Measurements from ENCODE around the gene VHLL.
A peak's percentile ranks its signal among the peaks of the same experiment; 100 is the strongest.
"Not testable (repeated sequence)": the region's sequence is repeated elsewhere in the genome, so short reads cannot be mapped to it uniquely, and the experiment has no call there.

VHLL gene

GRCh38 chr1:156298852-156299357 lies at the start of gene VHLL:
Gene VHLL (minus strand): TSS chr1:156299307. CDS start chr1:156299189, 118 bp downstream.
- FAIRE-seq: no peak

- FAIRE-seq: no peak
These were observed 48.2 kb upstream of the VHLL start for GRCh38 chr1:156347331-156347730.

GRCh38 chr1:156346636-156347035 lies 47.5 kb upstream of the VHLL start:
- no peak for FAIRE-seq

GRCh38 chr1:156346035-156346434 lies 46.9 kb upstream of the VHLL start:
- not testable (repeated sequence) for FAIRE-seq

GRCh38 chr1:156344409-156344808 lies 45.3 kb upstream of the VHLL start:
- FAIRE-seq: no peak

GRCh38 chr1:156342166-156342955 lies 43.3 kb upstream of the VHLL start:
- FAIRE-seq: no peak

- peak; percentile 97 for FAIRE-seq
These were observed 39.3 kb upstream of the VHLL start, which contains the start of the genes CCT3 and TSACC for GRCh38 chr1:156338180-156338976. Gene CCT3 (minus strand): TSS chr1:156338292. CDS start chr1:156338184, 108 bp downstream. Gene TSACC (plus strand): TSS chr1:156338526. CDS start chr1:156339758, 1,232 bp downstream.

GRCh38 chr1:156337888-156338179 lies 38.7 kb upstream of the VHLL start:
- no peak for FAIRE-seq

GRCh38 chr1:156337052-156337887 lies 38.2 kb upstream of the VHLL start:
- FAIRE-seq: no peak

- FAIRE-seq: no peak
These were observed 37.1 kb upstream of the VHLL start for GRCh38 chr1:156336242-156336641.

GRCh38 chr1:156323179-156323578 lies 24.1 kb upstream of the VHLL start:
- not testable (repeated sequence) for FAIRE-seq

GRCh38 chr1:156320560-156320959 lies 21.5 kb upstream of the VHLL start:
- FAIRE-seq: no peak

- peak; percentile 76 for FAIRE-seq
These were observed 20.6 kb upstream of the VHLL start for GRCh38 chr1:156319664-156320063.

GRCh38 chr1:156316909-156317308 lies 17.8 kb upstream of the VHLL start:
- FAIRE-seq: no peak

- FAIRE-seq: no peak
These were observed 11.9 kb upstream of the VHLL start for GRCh38 chr1:156310962-156311361.

- no peak for FAIRE-seq
These were observed 9.0 kb upstream of the VHLL start for GRCh38 chr1:156308078-156308477.

- no peak for FAIRE-seq
These were observed 6.1 kb upstream of the VHLL start for GRCh38 chr1:156305215-156305614.

- FAIRE-seq: no peak
These were observed 4.1 kb upstream of the VHLL start for GRCh38 chr1:156303241-156303640.

- FAIRE-seq: no peak
These were observed 3.6 kb downstream of the VHLL start, which contains the start of gene GLMP for GRCh38 chr1:156295391-156295947. Gene GLMP (minus strand): TSS chr1:156295679. CDS start chr1:156295645, 34 bp downstream.

- no peak for FAIRE-seq
These were observed 5.2 kb downstream of the VHLL start for GRCh38 chr1:156293895-156294294.

GRCh38 chr1:156293098-156293434 lies 6.0 kb downstream of the VHLL start:
- no peak for FAIRE-seq

GRCh38 chr1:156291226-156292061 lies 7.7 kb downstream of the VHLL start:
- no peak for FAIRE-seq
